Measurements from ENCODE around the gene NRG3.

- no peak for TF ChIP-seq POLR2A (IDR thresholded peaks at IDR 0.05)
- TF ChIP-seq, protein P1, sequence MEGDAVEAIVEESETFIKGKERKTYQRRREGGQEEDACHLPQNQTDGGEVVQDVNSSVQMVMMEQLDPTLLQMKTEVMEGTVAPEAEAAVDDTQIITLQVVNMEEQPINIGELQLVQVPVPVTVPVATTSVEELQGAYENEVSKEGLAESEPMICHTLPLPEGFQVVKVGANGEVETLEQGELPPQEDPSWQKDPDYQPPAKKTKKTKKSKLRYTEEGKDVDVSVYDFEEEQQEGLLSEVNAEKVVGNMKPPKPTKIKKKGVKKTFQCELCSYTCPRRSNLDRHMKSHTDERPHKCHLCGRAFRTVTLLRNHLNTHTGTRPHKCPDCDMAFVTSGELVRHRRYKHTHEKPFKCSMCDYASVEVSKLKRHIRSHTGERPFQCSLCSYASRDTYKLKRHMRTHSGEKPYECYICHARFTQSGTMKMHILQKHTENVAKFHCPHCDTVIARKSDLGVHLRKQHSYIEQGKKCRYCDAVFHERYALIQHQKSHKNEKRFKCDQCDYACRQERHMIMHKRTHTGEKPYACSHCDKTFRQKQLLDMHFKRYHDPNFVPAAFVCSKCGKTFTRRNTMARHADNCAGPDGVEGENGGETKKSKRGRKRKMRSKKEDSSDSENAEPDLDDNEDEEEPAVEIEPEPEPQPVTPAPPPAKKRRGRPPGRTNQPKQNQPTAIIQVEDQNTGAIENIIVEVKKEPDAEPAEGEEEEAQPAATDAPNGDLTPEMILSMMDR (IDR thresholded peaks at IDR 0.05), result no peak
These were observed 433.6 kb downstream of the NRG3 start for GRCh38 chr10:82308641-82309040.
